Measurements from ENCODE around the gene KCNMA1.
"Not testable (repeated sequence)": the region's sequence is repeated elsewhere in the genome, so short reads cannot be mapped to it uniquely, and the experiment has no call there.

The KCNMA1 gene

DNA sequence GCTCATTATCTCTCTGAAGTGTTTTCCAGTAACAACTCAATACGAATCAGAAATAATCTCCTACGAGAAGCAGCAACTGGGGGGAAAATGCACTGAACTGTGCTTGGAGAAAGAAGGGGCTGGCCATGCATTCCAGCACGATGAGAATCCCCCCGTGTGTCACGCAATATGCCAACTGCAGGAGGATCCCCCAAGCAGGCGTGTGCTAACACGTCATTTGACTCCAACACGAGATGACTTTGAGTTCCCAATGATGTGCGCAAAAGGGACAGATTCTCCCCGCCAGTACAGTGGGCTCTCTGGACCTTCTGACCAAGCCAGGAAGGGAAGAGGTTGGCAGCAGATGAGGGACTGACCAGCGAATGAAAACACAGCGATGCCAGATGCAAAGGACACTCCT is 105.5 kb downstream of the KCNMA1 start:
- DNase-seq (ENCODE audit: low spot score), result no peak

DNA sequence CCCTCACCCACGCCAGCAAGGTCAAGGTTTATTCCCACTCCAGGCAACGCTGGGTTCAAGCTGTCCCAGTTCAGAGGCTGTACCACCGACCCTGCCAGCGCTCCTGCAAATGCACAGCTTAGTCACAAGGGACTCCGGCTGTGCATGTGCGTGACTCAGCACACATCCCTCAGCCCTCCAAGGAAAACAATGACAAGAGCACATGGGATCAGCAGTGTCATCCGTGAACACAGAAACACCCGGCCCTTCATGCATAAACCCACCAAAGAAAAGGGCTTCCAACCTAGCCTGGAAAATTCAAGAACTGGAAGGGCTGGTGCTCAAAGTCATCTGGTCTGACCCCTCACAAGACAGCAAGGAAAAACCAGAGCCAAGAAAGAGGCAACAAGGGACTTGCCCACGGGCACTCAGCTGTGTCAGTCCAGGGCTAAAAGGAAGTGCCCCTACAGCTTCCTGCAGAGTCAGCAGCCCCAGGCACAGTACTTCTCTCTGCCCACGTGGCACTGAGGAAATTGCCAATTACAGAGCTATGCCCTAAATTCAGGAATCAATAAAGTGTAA is 106.1 kb downstream of the KCNMA1 start:
- DNase-seq (ENCODE audit: low spot score), result peak; percentile 33

DNA sequence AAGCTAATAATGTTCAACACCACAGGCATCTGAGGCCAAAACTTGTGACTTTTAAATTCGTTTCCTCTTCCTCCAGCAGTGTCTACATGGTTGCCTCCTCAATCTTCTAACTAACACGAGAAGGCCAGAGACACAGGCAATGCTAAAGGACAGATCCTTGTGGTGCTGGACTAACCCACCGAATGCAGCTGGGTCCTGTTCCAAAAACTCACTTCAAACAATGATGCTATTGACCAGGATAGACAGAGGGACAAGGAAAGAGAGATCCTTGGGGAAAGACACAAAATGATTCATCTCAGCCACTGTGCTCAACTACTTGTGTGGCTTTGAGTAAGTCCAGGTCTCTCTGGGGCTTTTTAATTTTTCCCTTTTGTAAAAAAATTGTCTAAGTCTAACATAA is 107.6 kb downstream of the KCNMA1 start:
- DNase-seq (ENCODE audit: low spot score), result no peak

DNA sequence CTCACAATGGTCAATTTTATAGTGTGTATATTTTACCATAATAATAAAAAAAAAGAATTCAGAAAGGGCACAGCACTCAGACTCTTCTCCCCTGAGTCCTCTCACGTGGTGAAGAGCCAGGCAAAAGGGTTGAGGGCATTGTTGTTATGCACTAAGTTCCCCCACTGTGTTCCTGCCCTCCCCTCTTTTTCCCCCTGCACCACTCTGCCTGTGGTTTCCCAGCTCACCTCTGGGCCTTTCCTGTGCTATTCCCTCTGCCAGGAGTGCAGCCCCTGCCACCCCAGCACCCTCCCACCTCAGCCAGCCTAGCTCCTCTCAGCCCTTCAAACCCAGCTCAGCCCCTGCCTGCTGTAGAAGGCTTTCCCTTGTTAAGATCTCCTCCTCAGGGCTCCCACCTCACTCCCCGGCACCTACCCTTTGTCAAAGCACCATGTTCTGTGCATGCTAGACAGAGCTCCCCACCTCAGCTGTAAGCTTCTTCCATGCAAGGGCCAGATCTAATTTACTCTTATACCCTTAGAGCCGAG is 108.5 kb downstream of the KCNMA1 start:
- no peak for DNase-seq (ENCODE audit: low spot score)

DNA sequence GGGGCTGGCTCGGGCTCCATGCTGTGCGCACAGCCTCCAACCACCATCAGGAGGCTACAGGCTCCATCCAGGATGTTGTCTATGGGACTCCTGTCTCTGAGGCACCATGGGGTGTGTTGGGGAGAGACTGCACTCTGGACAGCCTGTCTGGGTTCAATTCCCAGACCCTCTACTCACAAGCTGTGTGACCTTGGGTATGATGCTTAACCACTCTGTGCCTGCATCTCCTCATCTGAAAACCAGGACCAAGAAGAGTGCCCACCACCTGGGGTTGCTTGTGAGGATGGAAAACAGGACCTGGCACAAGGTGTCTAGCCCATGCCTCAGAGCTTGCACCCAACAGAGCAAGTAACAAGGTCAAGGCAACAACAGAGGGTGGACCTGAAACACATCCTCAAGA is 109.8 kb downstream of the KCNMA1 start:
- no peak for DNase-seq (ENCODE audit: low spot score)

DNA sequence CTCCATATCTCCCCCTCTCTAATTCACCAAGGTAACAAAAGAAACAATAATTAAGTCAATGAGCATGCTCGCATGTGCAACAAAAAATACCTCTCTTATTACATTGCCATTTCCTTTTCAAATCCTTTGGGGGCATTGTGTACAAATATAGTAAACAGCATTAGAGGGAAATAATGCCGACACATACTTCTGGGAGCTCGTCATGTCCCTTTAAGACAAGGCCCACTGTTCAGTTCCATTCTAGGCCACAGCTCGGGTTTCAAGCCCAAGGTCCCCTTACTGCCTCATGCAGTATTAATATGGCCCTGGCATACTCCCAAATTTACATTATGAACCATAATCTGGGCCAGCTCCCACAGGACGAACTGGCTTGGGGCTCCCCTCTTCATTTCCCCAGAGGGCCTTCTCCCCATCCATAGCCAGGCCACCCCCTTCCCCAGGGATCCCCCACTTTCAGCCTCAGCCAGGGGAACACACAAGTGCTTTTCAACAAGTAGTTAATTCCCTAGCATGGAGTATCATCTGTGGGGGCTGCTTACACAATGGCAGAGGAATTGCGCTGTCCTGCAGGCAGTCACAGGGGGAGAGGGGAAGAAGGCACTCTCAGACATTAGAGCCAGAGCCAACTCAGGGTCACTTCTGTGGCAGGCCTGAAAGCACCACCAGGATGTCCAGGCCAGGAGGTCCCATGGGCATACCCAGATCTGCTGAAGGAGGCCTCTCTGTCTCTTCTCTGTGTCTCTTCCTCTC is 110.6 kb downstream of the KCNMA1 start:
- peak; percentile 30 for DNase-seq (ENCODE audit: low spot score)

DNA sequence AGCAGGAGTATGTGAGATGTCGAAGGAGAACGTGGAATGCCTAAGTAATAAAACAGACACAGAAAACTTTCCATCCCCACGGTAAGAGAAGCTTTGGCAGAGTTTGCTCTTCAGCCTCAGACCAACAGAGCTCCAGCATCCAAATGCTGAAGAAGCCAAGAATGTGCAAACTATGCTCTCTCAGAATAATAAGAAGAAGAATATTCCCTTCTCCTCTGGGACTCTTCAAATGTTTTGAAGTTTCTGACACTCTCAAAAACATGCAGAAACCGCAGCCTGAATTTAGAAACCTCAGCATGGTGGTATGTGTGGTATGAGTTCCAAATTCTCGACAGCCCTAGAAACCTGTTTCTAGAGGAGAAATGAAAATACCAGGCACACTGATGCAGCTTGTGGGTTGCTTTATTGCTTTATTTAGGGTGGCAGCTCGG is 113.3 kb downstream of the KCNMA1 start:
- no peak for DNase-seq (ENCODE audit: low spot score)

DNA sequence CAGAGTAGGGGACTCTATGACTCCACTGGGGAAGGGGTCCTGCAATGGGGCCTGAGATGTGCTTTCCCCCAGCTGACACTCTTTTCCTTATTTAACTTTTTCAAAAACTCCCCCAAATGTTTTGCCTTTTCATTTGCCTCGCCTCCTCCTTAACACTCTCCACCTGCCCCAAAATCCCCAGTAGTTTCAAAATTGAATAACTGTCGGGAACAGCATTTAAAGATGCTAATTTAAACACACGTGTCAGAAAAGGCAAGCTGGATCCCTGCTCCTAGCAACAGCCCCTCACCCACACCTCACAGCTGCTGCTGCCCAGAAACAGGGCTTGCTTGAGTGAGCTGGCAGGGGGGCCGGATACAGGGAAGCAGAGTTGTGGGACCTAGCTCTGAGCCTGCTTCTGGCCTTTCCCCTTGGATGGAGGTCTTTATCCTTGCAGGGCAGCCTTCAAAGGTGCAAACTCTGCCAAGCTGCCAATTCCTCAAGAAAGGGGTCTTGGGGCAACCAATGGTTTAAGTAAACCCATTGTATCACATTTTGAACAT is 115.3 kb downstream of the KCNMA1 start:
- DNase-seq (ENCODE audit: low spot score), result peak; percentile 39

DNA sequence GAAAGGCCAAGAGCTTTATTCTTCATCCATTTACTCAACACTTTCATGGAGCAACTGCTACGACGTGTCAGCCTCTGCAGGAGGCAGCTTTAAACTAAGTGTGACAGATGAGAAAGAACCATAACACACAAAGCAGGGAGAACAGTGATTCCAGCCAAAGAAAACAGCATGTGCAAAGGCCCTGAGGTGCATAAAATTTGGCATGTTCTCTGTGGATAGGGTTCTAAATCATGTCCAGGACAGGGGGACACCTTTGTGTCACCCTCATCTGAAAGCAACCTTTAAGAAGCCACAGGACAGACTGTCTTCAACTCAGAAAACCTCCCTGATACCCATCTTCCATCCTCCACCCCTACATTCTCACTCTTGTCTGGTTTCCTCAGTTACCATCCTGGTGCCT is 116.6 kb downstream of the KCNMA1 start:
- DNase-seq (ENCODE audit: low spot score), result no peak

DNA sequence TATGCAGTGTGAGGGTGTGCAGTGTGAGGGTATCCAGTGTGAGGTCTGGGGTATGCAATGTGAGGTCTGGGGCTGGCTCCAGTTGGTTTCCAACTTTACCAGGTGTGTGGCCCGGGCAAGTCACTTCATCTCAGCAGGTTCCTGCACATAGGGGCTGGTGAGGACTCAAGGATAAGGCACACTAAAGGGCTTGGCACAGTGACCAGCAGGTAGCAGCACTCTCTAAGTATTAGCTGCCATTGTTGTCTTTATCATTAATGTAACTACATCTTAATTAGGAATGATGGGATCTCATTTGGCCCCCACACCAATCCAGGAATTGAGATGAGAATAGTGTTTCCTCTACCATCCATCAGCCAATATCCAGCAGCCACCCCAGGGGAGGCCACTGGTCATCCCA is 117.3 kb downstream of the KCNMA1 start:
- no peak for DNase-seq (ENCODE audit: low spot score)

DNA sequence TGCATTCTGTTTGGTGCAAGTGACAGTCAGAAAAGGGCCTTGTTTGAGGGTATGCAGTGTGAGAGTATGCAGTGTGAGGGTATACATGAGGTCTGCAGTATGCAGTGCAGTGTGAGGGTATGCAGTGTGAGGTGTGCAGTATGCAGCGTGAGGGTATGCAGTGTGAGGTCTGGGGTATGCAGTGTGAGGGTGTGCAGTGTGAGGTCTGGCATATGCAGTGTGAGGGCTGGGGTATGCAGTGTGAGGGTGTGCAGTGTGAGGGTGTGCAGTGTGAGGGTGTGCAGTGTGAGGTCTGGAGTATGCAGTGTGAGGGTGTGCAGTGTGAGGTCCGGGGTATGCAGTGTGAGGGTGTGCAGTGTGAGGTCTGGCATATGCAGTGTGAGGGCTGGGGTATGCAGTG is 117.8 kb downstream of the KCNMA1 start:
- not testable (repeated sequence) for DNase-seq (ENCODE audit: low spot score)

DNA sequence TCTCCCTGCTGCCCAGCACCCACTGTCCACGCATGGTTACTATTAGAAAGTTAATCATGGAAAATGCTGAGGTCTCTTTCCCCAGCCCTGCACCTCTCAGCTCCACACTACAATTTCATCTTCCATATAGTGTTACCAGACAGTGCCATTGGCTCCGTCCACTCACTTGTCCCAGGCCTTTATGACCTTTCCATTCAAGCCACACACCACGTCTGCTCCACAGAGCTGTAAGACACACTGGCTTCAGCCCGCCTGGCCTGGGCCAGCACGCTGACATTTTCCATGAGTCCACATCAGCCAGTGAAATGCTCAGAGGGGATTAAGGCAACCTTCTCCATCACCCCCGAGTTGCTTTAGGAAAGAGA is 118.7 kb downstream of the KCNMA1 start:
- DNase-seq (ENCODE audit: low spot score), result no peak

DNA sequence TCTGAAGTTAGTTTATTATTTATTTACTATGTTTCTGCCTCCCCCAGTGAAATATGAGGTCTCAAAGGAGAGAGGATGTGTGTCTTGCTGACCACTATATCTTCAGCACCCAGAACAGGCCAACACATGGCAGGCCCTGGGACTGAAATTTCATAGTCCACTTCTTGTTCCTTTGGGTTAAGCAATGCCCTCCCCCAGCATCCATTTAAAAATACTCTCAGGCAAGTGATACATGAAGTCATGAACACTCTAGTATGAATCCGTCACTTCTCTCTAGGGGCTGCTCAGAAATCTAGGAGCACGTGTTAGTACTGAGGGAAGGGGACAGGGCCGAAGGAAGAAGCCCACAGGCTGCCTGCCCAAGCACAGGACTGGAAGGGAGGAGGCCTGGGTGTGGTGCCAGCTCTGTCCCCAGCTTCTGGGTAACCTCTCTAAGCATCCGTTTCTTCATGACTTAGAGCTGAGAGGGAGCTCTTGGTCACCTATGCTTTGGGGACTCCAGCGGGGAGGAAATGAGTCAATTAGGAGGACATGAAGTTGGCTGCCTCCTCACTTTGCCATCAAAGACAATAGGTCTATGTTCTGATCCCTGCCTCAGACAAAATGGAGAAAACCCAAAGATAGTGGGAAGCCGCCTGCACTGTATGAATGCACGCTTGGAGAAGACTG is 119.2 kb downstream of the KCNMA1 start:
- no peak for DNase-seq (ENCODE audit: low spot score)

DNA sequence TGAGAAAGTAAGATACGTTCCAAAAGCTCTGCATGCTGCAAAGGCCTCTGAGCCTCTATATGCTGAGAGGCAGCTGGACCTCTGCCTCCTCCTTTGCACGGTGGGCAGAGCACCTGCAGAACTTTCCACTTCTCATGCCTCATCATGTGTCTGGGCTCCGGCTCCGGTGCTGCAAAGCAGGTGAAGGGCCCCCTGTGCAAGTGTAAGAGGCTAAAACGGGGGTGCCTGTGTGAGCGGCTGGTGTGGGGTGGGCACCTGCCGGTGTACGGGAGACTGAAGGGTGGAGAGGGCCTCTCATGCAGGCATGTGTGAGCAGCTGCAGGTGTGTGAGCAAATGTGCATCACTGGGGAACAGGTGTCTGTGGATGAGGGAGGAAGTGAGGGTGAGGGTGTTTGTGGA is 121.0 kb downstream of the KCNMA1 start:
- DNase-seq (ENCODE audit: low spot score), result no peak

DNA sequence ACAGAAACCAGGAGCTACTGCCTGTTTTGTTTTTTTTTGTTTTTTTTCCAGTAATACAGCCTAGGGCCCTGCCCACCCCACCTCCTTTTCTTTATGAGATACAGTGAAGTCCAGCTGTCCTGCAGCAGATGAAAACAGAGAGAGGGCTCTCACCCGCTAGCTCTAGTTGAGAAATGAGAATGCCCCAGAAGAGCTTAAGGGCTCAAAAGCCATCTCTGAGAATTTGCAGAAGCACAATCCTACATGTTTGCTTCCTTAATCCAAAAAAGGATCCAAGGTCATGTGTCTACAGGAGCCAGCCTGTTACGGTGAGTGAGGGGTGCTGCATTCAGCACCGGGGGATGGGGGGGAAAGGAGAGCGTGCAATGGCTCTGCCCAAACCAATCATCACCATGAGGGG is 122.7 kb downstream of the KCNMA1 start:
- DNase-seq (ENCODE audit: low spot score), result no peak

DNA sequence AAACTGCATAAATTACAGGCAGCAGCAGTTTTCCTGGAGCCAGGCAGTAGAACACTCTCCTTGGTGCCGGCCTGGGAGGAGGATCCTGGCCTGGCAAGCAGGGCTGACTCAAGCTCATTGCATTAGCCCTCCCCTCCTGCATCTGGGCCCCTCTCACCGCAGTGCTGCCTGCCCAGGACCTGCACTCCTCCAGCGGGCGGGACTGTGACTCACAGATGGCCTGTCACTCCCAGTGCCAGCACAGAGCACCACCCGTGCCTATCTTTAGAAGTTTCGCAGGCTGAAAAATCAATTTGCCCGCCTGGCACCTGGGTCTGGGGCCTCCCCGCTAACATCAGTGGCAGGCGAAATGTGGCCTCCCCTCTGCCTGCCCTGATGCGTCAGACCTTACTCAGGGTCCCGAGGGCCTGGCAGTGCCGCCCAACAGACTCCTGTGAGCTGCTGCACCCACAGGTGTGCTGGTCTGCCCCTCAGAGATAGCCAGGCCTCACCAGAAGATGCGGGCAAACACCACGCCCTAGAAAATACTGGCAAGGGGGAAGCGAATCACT is 123.8 kb downstream of the KCNMA1 start:
- peak; percentile 53 for DNase-seq (ENCODE audit: low spot score)

DNA sequence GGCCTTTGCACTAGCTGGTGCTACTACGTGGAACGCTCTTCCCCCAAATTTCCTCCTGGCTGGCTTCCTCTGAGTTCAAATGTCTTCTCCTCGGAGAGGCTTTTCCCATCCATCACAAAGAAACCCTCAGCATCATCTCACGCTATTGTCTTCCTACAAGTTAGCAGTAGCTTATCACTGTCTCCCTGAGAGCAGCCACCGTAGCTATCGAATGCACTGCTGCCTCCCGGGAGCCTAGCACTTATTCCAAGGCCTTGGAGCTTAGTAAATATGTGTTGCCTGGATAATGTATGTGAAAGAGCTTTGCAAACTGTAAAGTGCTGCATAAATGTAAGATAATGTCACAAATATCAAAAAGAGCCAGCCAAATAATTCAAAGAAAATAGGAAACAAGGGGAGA is 124.4 kb downstream of the KCNMA1 start:
- no peak for DNase-seq (ENCODE audit: low spot score)

DNA sequence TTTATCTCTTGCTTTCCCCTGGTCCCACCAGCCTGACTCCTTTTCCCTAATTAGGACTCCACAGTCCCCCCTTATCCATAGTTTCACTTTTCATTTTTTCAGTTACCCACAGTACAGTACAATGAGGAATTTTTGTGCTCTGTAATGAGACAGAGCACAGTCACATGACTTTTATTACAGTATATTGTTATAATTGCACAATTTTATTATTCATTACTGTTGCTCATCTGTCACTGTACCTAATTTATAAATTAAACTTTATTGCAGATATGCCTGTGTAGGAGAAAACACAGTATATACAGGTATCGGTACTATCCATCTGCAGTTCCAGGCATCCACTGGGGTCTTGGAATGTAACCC is 125.4 kb downstream of the KCNMA1 start:
- DNase-seq (ENCODE audit: low spot score), result no peak

DNA sequence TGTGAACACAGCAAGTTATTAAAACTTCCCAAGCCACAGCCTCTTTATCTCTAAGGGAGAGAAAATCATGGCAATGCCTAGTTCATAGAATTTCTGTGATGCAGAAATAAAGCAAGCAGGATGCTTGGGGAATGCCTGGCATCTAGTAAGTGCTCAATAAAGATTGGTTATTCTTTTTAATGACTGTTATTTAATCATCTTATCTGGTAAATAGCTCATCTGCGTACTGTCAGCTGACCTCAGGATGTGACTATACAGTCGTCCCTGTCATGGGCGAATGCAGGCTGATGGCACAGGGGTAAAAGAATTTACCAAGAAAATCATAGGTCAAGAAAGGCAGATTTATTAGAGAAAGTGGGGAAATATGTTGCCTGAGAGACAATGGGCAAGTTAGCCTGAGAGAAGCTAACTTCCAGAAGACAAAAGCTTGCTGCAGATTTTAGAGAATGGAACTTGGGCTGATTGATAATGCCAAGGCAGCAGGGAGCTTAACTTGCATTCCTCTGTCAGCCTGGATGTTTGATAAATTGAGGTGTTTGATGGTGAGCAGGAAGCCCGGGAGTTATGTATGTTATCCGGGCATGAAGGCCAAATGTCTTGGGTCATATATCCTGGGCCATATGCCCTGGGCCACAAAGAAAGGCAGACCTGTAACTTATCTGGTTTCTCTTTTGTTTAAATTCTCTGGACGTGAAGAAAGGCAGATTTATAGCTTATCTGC is 126.0 kb downstream of the KCNMA1 start:
- DNase-seq (ENCODE audit: low spot score), result no peak

DNA sequence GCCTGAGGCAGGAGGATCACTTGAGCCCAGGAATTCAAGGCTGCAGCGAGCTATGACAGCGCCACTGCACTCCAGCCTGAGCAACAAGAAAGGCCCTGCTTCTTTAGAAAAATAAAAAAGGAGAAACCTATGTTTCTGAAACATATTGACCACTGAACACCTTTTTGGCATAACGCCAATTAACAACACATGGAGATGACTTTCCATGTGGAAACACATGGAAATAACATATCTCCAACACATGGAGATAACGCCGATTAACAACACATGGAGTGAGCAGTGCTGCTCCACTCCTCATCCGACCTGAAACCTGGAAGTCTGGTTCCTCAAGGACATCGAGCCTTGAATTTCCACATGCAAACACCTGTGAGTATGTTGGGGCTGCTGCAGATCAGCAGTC is 126.9 kb downstream of the KCNMA1 start:
- no peak for DNase-seq (ENCODE audit: low spot score)

DNA sequence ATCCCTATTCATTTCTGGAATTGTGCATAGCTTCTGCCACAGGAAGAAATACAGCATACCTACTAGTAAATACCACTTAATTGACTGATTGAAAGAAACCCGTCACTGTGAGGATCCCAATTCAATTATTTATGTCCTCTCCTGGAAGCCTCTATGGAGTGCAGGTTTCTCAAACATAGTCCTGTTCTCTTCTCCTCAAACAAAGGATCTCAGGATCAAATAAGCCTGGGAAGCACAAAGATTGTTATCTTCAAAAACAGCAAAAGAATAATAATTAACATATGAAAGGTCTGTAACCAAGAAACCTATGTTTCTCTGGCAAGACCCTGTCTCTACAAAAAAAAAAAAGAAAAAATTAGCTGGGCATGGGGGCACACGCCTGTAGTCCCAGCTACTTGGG is 127.3 kb downstream of the KCNMA1 start:
- DNase-seq (ENCODE audit: low spot score), result no peak

DNA sequence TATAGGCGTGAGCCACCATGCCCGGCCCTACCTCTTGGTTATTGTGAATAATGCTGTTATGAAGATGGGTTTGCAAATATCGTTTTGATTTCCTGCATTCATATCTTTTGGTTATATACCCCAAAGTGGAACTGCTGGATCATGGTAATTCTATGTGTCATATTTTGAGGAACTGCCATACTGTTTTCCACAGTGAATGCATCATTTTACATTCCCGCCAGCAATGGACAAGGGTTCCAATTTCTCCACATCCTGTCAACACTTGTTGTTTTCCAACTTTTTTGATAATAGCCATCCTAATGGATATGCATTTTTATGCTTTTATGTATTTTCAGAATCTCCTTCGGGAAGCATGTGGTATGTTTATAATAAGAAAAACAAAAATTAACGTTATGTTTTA is 128.2 kb downstream of the KCNMA1 start:
- no peak for DNase-seq (ENCODE audit: low spot score)
